ENCODE results near the gene RTEL1.

GRCh38 chr20:63701051-63701328 lies 42.9 kb downstream of the RTEL1 start:
- TF ChIP-seq CTCF (IDR thresholded peaks at IDR 0.05) (no peak), POLR2A (IDR thresholded peaks at IDR 0.05) (no peak)

Measured in body of pancreas (tissue), 4 donors.